Umbilical cord (tissue), 2 donors: ENCODE measurements around the gene TMC5. TPM values are rescaled to one million over a fixed set of nuclear protein-coding genes. Genes with fewer than 3 reads are reported as not detected.
"Not testable (repeated sequence)": the region's sequence is repeated elsewhere in the genome, so short reads cannot be mapped to it uniquely, and the experiment has no call there.

ENCODE experiments used
- DNase-seq: peaks from one replicate; pipeline ENCODE4 v3.0.0-alpha.2; 2015; ENCODE audit warnings: low spot score
- total RNA-seq: library from RNA; depleted of rRNA; stranded (reverse); fragments of >200 nt; gene quantifications from one replicate; pipeline ENCODE4 v1.2.3, GENCODE V29; 2014; ENCODE audit warnings: low replicate concordance; ENCODE audit not compliant: insufficient read depth

Gene TMC5
- total RNA-seq, 1 donor from 2014 or later = 0.96 TPM

- DNase-seq = not testable (repeated sequence)
These were observed 20.3 kb upstream of the TMC5 start for GRCh38 chr16:19397373-19397772.

- DNase-seq = no peak
These were observed 17.0 kb upstream of the TMC5 start for GRCh38 chr16:19400711-19401110.

GRCh38 chr16:19406891-19407491 is 10.7 kb upstream of the TMC5 start:
- DNase-seq = no peak

- DNase-seq = peak; percentile 13
These were observed 7.1 kb upstream of the TMC5 start for GRCh38 chr16:19410435-19411171.

DNA sequence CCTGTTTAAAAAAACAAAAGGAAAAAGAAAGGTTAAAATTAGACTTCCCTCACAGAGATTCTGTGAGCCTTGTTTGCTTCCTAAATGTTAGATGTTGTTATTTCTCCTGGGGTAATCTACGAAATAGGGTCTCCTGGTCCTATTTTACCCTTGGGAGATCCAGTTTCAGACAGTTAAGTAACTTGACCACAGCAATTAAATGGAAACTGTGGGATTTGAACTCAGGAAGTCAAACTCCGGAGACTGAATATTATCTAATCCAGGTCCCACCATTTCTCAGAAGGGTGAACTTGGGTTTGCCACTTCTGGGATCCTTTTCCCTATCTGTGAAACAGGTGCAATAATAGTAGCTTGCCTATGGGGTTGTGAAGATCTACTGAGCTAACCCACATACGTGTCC is 6.4 kb upstream of the TMC5 start:
- no peak for DNase-seq

DNA sequence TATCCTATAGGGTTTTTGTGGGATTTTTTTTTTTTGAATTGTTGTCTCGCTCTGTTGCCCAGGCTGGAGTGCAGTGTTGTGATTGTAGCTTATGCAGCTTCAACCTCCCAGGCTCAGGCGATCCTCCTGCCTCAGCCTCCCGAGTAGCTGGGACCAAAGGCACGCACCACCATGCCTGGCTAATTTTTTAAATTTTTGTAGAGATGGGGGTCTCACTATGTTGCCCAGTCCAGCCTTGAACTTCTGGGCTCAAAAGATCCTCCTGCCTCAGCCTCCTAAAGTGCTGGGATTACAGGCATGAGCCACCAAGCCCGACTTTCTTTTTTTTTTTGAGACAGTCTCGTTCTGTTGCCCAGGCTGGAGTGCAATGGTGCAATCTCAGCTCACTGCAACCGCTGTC is 5.6 kb upstream of the TMC5 start:
- DNase-seq = not testable (repeated sequence)

- DNase-seq = no peak
These were observed 2.2 kb upstream of the TMC5 start for GRCh38 chr16:19415461-19415860.

- no peak for DNase-seq
These were observed 1.8 kb upstream of the TMC5 start for GRCh38 chr16:19415918-19416317.

GRCh38 chr16:19418200-19418599 is 517 bp downstream of the TMC5 start:
- no peak for DNase-seq

- no peak for DNase-seq
These were observed 2.0 kb downstream of the TMC5 start for GRCh38 chr16:19419698-19420075.

GRCh38 chr16:19424478-19424877 is 6.8 kb downstream of the TMC5 start:
- no peak for DNase-seq

DNA sequence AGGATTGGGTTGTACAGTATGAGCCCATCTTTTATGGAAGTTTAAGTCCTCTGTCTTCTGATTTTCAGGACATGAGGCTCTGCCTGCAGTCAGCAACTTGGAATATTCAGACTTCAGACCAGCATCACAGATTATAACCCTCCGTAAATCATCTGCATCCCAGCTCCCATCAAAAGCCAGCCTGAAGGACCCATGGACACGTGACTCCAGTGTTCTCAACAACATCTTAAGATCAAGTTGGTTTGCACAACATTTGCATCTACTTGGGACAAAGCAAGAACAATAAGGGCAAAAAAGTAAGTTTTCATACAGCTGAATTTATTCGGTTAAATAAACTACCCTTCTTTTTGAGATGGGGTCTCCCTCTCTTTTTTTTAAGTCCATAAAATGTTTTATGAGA is 12.7 kb downstream of the TMC5 start:
- no peak for DNase-seq

GRCh38 chr16:19431636-19432340 is 14.1 kb downstream of the TMC5 start:
- no peak for DNase-seq

- DNase-seq = no peak
These were observed 14.7 kb downstream of the TMC5 start for GRCh38 chr16:19432429-19432828.

DNA sequence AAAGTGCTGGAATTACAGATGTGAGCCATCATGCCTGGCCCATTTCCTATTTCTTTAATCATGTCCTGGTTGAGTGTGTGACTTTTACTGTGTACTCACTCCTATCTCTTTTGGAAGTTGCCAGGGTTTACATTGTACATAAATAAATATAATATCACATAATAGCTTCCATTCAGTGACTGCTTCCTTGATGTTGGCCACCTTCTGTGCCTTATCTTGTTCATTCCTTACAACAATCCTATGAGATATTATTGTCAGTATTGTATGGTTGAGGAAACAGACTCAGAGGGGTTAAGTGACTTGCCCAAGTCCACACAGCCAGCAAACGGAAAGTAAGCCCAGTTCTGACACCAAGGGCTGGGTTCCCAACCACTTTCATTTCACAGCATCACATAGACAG is 16.9 kb downstream of the TMC5 start:
- no peak for DNase-seq

DNA sequence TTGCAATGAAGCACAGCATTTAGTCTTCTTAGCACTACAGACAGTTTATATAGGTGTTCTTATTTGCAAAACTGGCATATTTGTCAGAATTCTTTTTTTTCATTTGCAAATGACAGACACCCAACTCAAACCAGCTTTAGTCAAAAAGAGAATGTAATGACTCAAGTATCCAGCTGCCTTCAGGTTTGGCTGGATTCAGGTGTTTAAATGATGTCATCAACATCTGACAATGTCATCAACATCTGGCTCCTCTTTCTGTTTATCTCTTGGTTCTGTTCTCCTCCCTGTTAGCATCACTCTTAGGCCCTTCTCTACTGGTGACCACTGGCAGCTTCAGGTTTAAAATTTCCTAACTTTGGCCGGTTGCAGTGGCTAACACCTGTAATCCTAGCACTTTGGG is 18.9 kb downstream of the TMC5 start:
- DNase-seq = no peak

- DNase-seq = no peak
These were observed 19.6 kb downstream of the TMC5 start for GRCh38 chr16:19437280-19437679.

- DNase-seq = no peak
These were observed 21.1 kb downstream of the TMC5 start for GRCh38 chr16:19438739-19439138.

DNA sequence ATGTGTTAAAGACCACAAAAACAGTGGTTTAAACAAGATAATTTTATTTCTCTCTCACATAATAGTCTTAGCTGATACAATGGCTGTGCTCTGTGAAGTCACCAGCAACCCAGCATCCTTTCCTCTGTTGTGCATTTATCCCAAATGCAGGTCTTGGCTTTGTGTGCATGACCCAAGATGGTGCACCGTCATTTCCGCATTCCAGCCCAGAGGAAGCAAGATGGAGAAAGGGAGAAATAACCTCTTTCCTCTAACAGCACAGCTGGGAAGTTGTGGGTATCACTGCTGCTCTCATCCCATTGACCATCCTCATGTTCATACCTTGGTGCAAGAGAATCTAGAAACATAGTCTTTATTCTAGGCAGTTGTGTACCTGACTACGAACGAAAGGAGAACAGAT is 21.8 kb downstream of the TMC5 start:
- no peak for DNase-seq

DNA sequence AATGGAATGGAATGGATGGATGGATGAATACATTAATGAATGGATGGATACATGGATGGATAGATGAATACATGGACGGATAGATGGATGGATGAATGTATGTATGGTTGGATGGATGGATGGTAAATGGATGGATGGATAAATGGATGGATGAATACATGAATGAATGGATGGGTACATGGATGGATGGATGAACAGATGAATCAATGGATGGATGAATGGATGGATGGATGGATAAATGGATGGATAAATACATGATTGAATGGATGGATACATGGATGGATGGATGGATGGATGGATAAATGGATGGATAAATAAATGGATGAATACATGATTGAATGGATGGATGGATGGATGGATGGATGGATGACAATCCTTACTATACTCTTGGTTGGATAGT is 26.0 kb downstream of the TMC5 start:
- no peak for DNase-seq

- no peak for DNase-seq
These were observed 28.7 kb downstream of the TMC5 start for GRCh38 chr16:19446300-19446846.

DNA sequence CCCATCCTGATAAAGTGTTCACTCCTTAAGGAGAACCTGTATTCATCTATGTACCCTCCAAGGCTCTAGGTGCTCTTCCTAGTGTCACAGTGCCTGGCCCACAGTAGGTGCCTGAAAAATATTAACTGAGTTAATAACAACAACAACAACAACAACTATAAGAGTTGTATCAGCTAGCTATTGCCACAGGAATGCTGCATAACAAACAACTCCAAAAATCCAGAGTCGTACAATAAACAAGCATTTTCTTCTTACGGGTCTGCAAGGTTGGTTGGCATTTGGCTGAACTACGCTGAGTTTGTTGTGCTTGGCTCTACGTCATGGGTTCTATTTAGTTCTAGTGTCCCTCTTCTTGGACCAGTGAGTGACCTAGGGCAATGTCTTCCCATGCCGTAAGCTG is 29.2 kb downstream of the TMC5 start:
- DNase-seq = no peak

GRCh38 chr16:19450186-19450585 is 32.5 kb downstream of the TMC5 start:
- no peak for DNase-seq
